Smooth muscle cell (in vitro differentiated cells): ENCODE measurements around the gene LRCH1. TPM values are rescaled to one million over a fixed set of nuclear protein-coding genes. Genes with fewer than 3 reads are reported as not detected.

Experiments
- DNase-seq: peaks from one replicate; lab custom pipeline; 2025; ENCODE audit not compliant: unreplicated experiment; lab: John Stamatoyannopoulos, UW
- H2AFZ ChIP-seq: fragments of 200-600 bp; sonication (generic); 2 replicates; pipeline ENCODE4 v1.6.0; 2016; ENCODE audit warnings: antibody characterized with exemption, low read depth, mild to moderate bottlenecking
- H3F3A ChIP-seq: fragments of 200-600 bp; sonication (generic); 2 replicates; pipeline ENCODE4 v1.6.0; 2017; ENCODE audit warnings: antibody characterized with exemption, low read depth
- H3K27ac ChIP-seq: fragments of 200-600 bp; sonication (generic); 2 replicates; pipeline ENCODE4 v1.5.1; 2016; ENCODE audit warnings: low read depth, mild to moderate bottlenecking
- H3K27me3 ChIP-seq: fragments of 200-600 bp; sonication (generic); 2 replicates; pipeline ENCODE4 v1.6.1; 2016; ENCODE audit warnings: low read depth, mild to moderate bottlenecking
- H3K36me3 ChIP-seq: fragments of 200-600 bp; sonication (generic); 2 replicates; pipeline ENCODE4 v1.5.1; 2016; ENCODE audit warnings: low read depth
- H3K4me1 ChIP-seq: fragments of 200-600 bp; sonication (generic); 2 replicates; pipeline ENCODE4 v1.5.1; 2016; ENCODE audit warnings: low read depth
- H3K4me2 ChIP-seq: fragments of 200-600 bp; sonication (generic); 2 replicates; pipeline ENCODE4 v1.6.0; 2016; ENCODE audit warnings: mild to moderate bottlenecking
- H3K4me3 ChIP-seq: fragments of 200-600 bp; sonication (generic); 2 replicates; pipeline ENCODE4 v1.5.1; 2016; ENCODE audit warnings: mild to moderate bottlenecking
- H3K79me2 ChIP-seq: fragments of 200-600 bp; sonication (generic); 2 replicates; pipeline ENCODE4 v1.6.0; 2016; ENCODE audit warnings: low read depth, mild to moderate bottlenecking
- H3K9ac ChIP-seq: fragments of 200-600 bp; sonication (generic); 2 replicates; pipeline ENCODE4 v1.6.0; 2016; ENCODE audit warnings: low read depth
- H3K9me3 ChIP-seq: fragments of 200-600 bp; sonication (generic); replicated peaks from 2 replicates; pipeline ENCODE4 v1.5.1; 2016; ENCODE audit warnings: low read depth
- H4K20me1 ChIP-seq: fragments of 200-600 bp; sonication (generic); 2 replicates; pipeline ENCODE4 v1.6.0; 2016; ENCODE audit warnings: low read depth
- WGBS: methylation state at CpG from one replicate; pipeline ENCODE4 v1.1.7; 2016; ENCODE audit warnings: low lambda C conversion rate; 5-methylcytosine and 5-hydroxymethylcytosine counted together
- polyA plus RNA-seq: library from polyadenylated mRNA; unstranded; fragments of >200 nt; fragmentation: Nextera tagmentation; extraction: Ambion mirVana; gene quantifications from 2 replicates; pipeline ENCODE4 v1.2.1, GENCODE V29; 2016
- total RNA-seq: library from RNA; depleted of rRNA; stranded (reverse); fragments of >200 nt; gene quantifications from 2 replicates; pipeline ENCODE4 v1.2.3, GENCODE V29; 2014
- TF ChIP-seq, protein P1 (sequence below): fragments of 200-600 bp; sonication (generic); IDR thresholded peaks from 2 replicates; pipeline ENCODE4 v1.5.1; 2017; ENCODE audit warnings: borderline replicate concordance, mild to moderate bottlenecking, antibody characterized with exemption; ENCODE audit not compliant: insufficient read depth, poor library complexity, severe bottlenecking

The LRCH1 gene
- total and polyA plus RNA-seq, 2 experiments from 2014 or later, result 9.4 to 27.7 TPM

- H3K27me3 ChIP-seq, result no peaks in the 10 kb centered on the region
- no peak overlapping the region for H3K4me3 ChIP-seq
- H2AFZ ChIP-seq, result no peak overlapping the region
- H3K36me3 ChIP-seq, result no peaks in the 10 kb centered on the region
- WGBS, result 87% methylated on average over 4 of the region's 4 CpGs
- H3K9ac ChIP-seq, result no peak overlapping the region
- TF ChIP-seq, protein P1, sequence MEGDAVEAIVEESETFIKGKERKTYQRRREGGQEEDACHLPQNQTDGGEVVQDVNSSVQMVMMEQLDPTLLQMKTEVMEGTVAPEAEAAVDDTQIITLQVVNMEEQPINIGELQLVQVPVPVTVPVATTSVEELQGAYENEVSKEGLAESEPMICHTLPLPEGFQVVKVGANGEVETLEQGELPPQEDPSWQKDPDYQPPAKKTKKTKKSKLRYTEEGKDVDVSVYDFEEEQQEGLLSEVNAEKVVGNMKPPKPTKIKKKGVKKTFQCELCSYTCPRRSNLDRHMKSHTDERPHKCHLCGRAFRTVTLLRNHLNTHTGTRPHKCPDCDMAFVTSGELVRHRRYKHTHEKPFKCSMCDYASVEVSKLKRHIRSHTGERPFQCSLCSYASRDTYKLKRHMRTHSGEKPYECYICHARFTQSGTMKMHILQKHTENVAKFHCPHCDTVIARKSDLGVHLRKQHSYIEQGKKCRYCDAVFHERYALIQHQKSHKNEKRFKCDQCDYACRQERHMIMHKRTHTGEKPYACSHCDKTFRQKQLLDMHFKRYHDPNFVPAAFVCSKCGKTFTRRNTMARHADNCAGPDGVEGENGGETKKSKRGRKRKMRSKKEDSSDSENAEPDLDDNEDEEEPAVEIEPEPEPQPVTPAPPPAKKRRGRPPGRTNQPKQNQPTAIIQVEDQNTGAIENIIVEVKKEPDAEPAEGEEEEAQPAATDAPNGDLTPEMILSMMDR, result no peak
- H3K4me2 ChIP-seq, result no peak overlapping the region
- H4K20me1 ChIP-seq, result peaks cover 97% of the 10 kb centered on the region
- no peak for DNase-seq
- H3F3A ChIP-seq, result no peaks in the 10 kb centered on the region
- H3K4me1 ChIP-seq, result peaks cover 7% of the 10 kb centered on the region
- no peak overlapping the region for H3K27ac ChIP-seq
- peaks cover 99% of the 10 kb centered on the region for H3K79me2 ChIP-seq
- no peaks in the 10 kb centered on the region for H3K9me3 ChIP-seq
Observed at GRCh38 chr13:46570273-46570672, 17.3 kb downstream of the LRCH1 start.

GRCh38 chr13:46571189-46571908, 18.4 kb downstream of the LRCH1 start:
- Histone ChIP-seq H3K4me2 (no peak overlapping the region), H3K9ac (no peak overlapping the region), H3K79me2 (peaks cover 92% of the 10 kb centered on the region), H3K27me3 (no peaks in the 10 kb centered on the region), H3K4me1 (peaks cover 17% of the 10 kb centered on the region), H3K9me3 (no peaks in the 10 kb centered on the region), H3K4me3 (no peak overlapping the region), H3F3A (no peaks in the 10 kb centered on the region), H2AFZ (no peak overlapping the region), H3K36me3 (no peaks in the 10 kb centered on the region), H3K27ac (no peak overlapping the region), H4K20me1 (peaks cover 97% of the 10 kb centered on the region)
- DNase-seq, result no peak
- TF ChIP-seq, protein P1, result no peak
- WGBS, result 82% methylated on average over 11 of the region's 11 CpGs

GRCh38 chr13:46571909-46572595, 19.1 kb downstream of the LRCH1 start:
- no peak overlapping the region for H2AFZ ChIP-seq
- H3K79me2 ChIP-seq, result peaks cover 90% of the 10 kb centered on the region
- no peaks in the 10 kb centered on the region for H3K27me3 ChIP-seq
- H3F3A ChIP-seq, result no peaks in the 10 kb centered on the region
- 92% methylated on average over 7 of the region's 7 CpGs for WGBS
- H3K4me3 ChIP-seq, result no peak overlapping the region
- H3K9ac ChIP-seq, result no peak overlapping the region
- DNase-seq, result no peak
- no peaks in the 10 kb centered on the region for H3K36me3 ChIP-seq
- H3K27ac ChIP-seq, result no peak overlapping the region
- no peaks in the 10 kb centered on the region for H3K9me3 ChIP-seq
- peaks cover 97% of the 10 kb centered on the region for H4K20me1 ChIP-seq
- peaks cover 17% of the 10 kb centered on the region for H3K4me1 ChIP-seq
- no peak overlapping the region for H3K4me2 ChIP-seq
- TF ChIP-seq, protein P1, result no peak
